GM06990 (cell line): ENCODE measurements around the gene RICTOR.

Experiments
- DNase-seq: peaks from one replicate; pipeline ENCODE4 v3.0.0-alpha.2; 2011; ENCODE audit not compliant: insufficient read length; ENCODE audit errors: extremely low read depth
- H3K27me3 ChIP-seq: replicated peaks from 2 replicates; pipeline ENCODE4 v1.6.0; 2011; ENCODE audit warnings: low read length; ENCODE audit not compliant: control insufficient read depth, insufficient read depth
- H3K36me3 ChIP-seq: 2 replicates; pipeline ENCODE4 v1.5.1; 2011; ENCODE audit warnings: low read length; ENCODE audit not compliant: control insufficient read depth, insufficient read depth
- H3K4me3 ChIP-seq: replicated peaks from 2 replicates; pipeline ENCODE4 v1.5.1; 2011; ENCODE audit warnings: low read depth, mild to moderate bottlenecking, control low read depth, low read length
- TF ChIP-seq, protein P1 (sequence below): IDR thresholded peaks from 2 replicates; pipeline ENCODE4 v1.5.1; 2011; ENCODE audit warnings: low read length, control low read depth, mild to moderate bottlenecking, inconsistent platforms; ENCODE audit not compliant: insufficient read depth, poor library complexity, severe bottlenecking

Gene RICTOR

DNA sequence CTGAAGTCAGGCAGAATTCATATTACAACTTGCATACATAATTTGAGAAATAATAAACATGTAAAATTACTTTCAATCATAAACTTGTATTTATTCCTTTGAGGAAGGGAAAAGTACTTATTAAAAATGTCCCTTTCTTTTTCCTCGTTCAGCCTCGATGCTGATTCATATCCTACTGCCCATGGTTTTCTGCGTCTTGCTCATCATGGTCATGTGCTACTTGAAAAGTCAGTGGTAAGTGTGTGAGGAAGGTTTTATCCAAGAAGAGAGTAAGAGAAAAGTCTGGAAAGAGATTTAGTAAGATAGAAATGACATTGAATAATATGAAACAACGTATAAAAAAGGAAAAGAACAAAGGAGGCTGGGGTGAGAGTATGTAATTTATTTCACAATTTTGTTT, 142.5 kb downstream of the RICTOR start:
- Histone ChIP-seq H3K4me3 (no peak overlapping the region), H3K27me3 (no peaks in the 10 kb centered on the region), H3K36me3 (no peaks in the 10 kb centered on the region)
- no peak for DNase-seq
- TF ChIP-seq, protein P1, sequence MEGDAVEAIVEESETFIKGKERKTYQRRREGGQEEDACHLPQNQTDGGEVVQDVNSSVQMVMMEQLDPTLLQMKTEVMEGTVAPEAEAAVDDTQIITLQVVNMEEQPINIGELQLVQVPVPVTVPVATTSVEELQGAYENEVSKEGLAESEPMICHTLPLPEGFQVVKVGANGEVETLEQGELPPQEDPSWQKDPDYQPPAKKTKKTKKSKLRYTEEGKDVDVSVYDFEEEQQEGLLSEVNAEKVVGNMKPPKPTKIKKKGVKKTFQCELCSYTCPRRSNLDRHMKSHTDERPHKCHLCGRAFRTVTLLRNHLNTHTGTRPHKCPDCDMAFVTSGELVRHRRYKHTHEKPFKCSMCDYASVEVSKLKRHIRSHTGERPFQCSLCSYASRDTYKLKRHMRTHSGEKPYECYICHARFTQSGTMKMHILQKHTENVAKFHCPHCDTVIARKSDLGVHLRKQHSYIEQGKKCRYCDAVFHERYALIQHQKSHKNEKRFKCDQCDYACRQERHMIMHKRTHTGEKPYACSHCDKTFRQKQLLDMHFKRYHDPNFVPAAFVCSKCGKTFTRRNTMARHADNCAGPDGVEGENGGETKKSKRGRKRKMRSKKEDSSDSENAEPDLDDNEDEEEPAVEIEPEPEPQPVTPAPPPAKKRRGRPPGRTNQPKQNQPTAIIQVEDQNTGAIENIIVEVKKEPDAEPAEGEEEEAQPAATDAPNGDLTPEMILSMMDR = no peak

DNA sequence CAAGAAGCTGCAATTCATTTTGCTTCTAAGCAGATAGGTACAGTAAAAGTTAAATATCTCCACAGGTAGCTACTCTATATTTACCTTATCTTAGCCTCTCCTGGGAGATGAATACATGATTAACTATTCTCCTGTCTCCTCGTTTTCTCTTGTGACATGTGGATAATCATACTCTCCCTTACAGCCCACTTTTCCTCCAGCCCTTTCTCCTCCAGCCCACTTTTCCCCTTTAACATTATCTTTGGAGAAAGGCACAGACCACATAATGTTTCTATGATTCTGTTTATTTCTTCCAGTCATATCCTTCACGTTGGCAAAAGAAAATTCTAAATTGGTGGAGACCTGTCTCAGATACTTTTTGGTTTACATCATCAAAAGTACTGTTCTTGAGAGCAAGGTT, 144.4 kb downstream of the RICTOR start:
- H3K36me3 ChIP-seq = no peaks in the 10 kb centered on the region
- H3K27me3 ChIP-seq = no peaks in the 10 kb centered on the region
- TF ChIP-seq, protein P1 = no peak
- no peak for DNase-seq
- no peak overlapping the region for H3K4me3 ChIP-seq

DNA sequence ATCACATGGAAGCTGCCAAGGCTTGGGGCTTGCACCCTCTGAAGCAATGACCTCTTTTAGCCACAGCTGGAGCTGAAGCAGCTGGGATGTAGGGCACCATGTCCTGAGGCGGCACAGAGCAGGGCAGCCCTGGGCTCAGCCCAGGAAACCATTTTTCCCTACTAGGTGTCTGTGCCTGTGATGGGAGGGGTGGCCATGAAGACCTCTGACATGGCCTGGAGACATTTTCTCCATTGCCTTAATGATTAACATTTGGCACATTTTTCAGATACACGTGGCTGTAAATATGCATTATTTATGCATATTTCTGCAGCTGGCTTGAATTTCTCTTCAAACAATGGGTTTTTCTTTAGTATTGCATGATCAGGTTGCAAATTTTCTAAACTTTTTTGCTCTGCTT, 146.7 kb downstream of the RICTOR start:
- DNase-seq = no peak
- no peak overlapping the region for H3K4me3 ChIP-seq
- TF ChIP-seq, protein P1 = no peak
- no peaks in the 10 kb centered on the region for H3K27me3 ChIP-seq
- no peaks in the 10 kb centered on the region for H3K36me3 ChIP-seq

DNA sequence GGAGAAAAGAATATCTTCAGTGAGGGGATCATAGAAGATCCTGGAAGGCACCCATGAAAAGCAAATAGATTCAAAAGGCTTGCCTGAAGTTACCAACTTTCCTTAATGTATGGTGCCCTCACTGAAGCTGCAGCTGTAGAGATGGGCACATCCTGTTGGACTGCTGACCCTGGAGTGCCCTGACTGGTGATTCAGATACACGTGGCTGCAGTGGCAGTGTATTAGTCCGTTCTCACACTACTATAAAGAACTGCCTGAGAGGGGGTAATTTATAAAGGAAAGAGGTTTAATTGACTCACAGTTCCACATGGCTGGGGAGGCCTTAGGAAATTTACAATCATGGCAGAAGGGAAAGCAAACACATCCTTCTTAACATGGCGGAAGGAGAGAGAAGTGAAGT, 148.1 kb downstream of the RICTOR start:
- no peak for DNase-seq
- TF ChIP-seq, protein P1 = no peak
- Histone ChIP-seq H3K4me3 (no peak overlapping the region), H3K36me3 (no peaks in the 10 kb centered on the region), H3K27me3 (no peaks in the 10 kb centered on the region; the same call in 1 of the 2 replicates)

DNA sequence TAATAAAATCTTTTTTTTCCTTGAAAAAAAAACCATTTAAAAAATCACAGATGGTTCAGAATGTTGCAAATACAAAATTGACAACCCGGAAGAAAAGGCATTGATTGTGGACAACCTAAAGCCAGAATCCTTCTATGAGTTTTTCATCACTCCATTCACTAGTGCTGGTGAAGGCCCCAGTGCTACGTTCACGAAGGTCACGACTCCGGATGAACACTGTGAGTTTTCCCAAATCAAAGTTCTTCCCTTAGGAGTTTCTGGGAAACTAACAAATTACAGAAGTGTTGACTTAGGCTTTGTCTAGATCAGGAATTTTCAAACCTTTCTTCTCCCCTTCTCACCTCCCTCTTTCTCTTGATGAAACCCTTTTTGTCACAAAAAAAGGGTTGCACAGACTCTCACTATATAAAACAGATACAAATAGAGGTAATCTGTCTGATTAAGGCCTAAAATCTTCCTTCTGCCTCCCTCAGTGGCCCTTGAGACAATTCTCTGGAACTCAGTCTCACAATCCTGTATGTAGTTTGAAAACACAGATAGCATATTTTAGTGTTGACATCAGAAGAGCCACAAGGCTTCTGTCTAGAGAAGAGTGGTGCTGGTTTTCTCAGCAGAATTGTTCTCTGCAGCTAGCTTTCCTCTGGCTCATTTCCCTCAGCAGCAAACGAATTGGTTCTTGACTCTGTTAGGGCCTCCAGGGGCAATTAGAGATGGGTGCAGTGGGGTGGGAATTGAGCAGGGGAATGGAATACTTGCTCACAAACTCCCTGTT, 148.9 kb downstream of the RICTOR start:
- H3K36me3 ChIP-seq = no peaks in the 10 kb centered on the region
- TF ChIP-seq, protein P1 = no peak
- DNase-seq = no peak
- no peak overlapping the region for H3K4me3 ChIP-seq
- no peaks in the 10 kb centered on the region; the same call in 1 of the 2 replicates for H3K27me3 ChIP-seq
